Colonic mucosa (tissue), 4 donors: Measurements from ENCODE around the gene TMEM145. TPM values are rescaled to one million over a fixed set of nuclear protein-coding genes. Genes with fewer than 3 reads are reported as not detected.

ENCODE experiments used
- DNase-seq: peaks from one replicate; pipeline ENCODE4 v3.0.0-alpha.2; 2020
- H3K27ac ChIP-seq: fragments of 200-600 bp; one replicate; pipeline ENCODE4 v1.8.0; 2021
- H3K27me3 ChIP-seq: fragments of 200-600 bp; one replicate; pipeline ENCODE4 v1.8.0; 2021
- H3K36me3 ChIP-seq: fragments of 200-600 bp; one replicate; pipeline ENCODE4 v1.8.0; 2021
- H3K4me1 ChIP-seq: fragments of 200-600 bp; one replicate; pipeline ENCODE4 v1.8.0; 2021; ENCODE audit warnings: mild to moderate bottlenecking
- H3K4me3 ChIP-seq: fragments of 200-600 bp; one replicate; pipeline ENCODE4 v1.8.0; 2021
- H3K9ac ChIP-seq, 2 donors: one replicate each; pipeline ENCODE4 v1.7.0; 2013; ENCODE audit warnings: control low read depth in 2 of 2, low read depth in 2 of 2, low read length in 2 of 2
- H3K9me3 ChIP-seq: fragments of 200-600 bp; one replicate; pipeline ENCODE4 v1.8.0; 2021
- intact Hi-C: fragments of 100-400 bp; cut with DNase I; formaldehyde crosslinking; loops from one replicate; pipeline ENCODE4 v1.14.1; 2022
- total RNA-seq, 2 donors: library from RNA; stranded (reverse); fragmentation: NEBNext Ultra II Directional in 1 of 2; extraction: Animal tissue kit (Norgen Biotek cat#: 25700) in 1 of 2; gene quantifications; one replicate each; pipeline ENCODE4 v1.2.1, GENCODE V29; 2021
- TF ChIP-seq, protein P1 (sequence below): fragments of 200-600 bp; IDR thresholded peaks from one replicate; pipeline ENCODE4 v1.8.0; 2022; ENCODE audit warnings: antibody characterized with exemption, mild to moderate bottlenecking
- donor health status: healthy.
- donor health status: DM: no; HTN: no; CAD: no.
- donor health status: DM: no; HTN: no; CAD: no.

The TMEM145 gene
- total RNA-seq, 2 donors from 2014 or later = 0.24 to 0.94 TPM

GRCh38 chr19:42289556-42290041 lies 23.5 kb upstream of the TMEM145 start:
- no peaks in the 10 kb centered on the region for H3K27me3 ChIP-seq
- intact Hi-C loops = no loop called here
- no peak overlapping the region for H3K4me3 ChIP-seq
- H3K4me1 ChIP-seq = peaks cover 14% of the 10 kb centered on the region
- DNase-seq = no peak
- H3K36me3 ChIP-seq = peaks cover 14% of the 10 kb centered on the region
- no peak overlapping the region for H3K27ac ChIP-seq
- no peaks in the 10 kb centered on the region for H3K9me3 ChIP-seq
- TF ChIP-seq, protein P1, sequence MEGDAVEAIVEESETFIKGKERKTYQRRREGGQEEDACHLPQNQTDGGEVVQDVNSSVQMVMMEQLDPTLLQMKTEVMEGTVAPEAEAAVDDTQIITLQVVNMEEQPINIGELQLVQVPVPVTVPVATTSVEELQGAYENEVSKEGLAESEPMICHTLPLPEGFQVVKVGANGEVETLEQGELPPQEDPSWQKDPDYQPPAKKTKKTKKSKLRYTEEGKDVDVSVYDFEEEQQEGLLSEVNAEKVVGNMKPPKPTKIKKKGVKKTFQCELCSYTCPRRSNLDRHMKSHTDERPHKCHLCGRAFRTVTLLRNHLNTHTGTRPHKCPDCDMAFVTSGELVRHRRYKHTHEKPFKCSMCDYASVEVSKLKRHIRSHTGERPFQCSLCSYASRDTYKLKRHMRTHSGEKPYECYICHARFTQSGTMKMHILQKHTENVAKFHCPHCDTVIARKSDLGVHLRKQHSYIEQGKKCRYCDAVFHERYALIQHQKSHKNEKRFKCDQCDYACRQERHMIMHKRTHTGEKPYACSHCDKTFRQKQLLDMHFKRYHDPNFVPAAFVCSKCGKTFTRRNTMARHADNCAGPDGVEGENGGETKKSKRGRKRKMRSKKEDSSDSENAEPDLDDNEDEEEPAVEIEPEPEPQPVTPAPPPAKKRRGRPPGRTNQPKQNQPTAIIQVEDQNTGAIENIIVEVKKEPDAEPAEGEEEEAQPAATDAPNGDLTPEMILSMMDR = no peak
- H3K9ac ChIP-seq = no peak overlapping the region

GRCh38 chr19:42290136-42290522 lies 23.0 kb upstream of the TMEM145 start:
- no peak overlapping the region for H3K27ac ChIP-seq
- no peaks in the 10 kb centered on the region for H3K27me3 ChIP-seq
- H3K9me3 ChIP-seq = no peaks in the 10 kb centered on the region
- H3K4me1 ChIP-seq = peaks cover 8% of the 10 kb centered on the region
- intact Hi-C loops = no loop called here
- H3K9ac ChIP-seq = no peak overlapping the region
- no peak overlapping the region for H3K4me3 ChIP-seq
- TF ChIP-seq, protein P1 = no peak
- DNase-seq = no peak
- peaks cover 14% of the 10 kb centered on the region for H3K36me3 ChIP-seq

DNA sequence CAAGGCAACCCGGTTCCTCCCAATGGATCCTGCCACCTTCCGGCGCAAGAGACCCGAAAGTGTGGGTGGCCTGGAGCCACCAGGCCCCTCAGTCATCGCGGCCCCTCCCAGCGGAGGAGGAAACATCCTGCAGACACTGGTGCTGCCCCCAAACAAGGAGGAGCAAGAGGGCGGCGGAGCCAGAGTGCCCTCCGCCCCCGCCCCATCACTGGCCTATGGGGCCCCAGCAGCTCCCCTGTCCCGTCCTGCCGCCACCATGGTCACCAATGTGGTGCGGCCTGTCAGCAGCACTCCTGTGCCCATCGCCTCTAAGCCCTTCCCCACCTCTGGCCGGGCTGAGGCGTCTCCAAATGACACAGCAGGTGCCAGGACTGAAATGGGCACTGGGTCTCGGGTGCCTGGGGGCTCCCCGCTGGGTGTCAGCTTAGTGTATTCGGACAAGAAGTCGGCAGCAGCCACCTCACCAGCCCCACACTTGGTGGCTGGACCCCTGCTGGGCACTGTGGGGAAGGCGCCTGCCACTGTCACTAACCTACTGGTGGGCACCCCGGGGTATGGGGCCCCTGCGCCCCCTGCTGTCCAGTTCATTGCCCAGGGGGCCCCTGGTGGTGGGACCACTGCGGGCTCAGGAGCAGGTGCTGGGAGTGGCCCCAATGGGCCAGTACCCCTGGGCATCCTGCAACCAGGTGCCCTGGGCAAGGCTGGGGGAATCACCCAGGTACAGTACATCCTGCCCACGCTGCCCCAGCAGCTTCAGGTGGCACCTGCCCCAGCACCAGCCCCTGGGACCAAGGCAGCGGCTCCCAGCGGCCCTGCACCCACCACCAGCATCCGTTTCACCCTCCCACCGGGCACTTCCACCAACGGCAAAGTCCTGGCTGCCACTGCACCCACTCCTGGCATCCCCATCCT lies 22.3 kb upstream of the TMEM145 start:
- TF ChIP-seq, protein P1 = peak; percentile 39
- peaks cover 2% of the 10 kb centered on the region for H3K4me1 ChIP-seq
- peaks cover 14% of the 10 kb centered on the region for H3K36me3 ChIP-seq
- H3K9ac ChIP-seq = no peak overlapping the region
- no peak overlapping the region for H3K4me3 ChIP-seq
- H3K27me3 ChIP-seq = no peaks in the 10 kb centered on the region
- no peak for DNase-seq
- intact Hi-C loops = no loop called here
- no peaks in the 10 kb centered on the region for H3K9me3 ChIP-seq
- no peak overlapping the region for H3K27ac ChIP-seq

- intact Hi-C loops = no loop called here
- no peak overlapping the region for H3K27ac ChIP-seq
Observed at GRCh38 chr19:42291435-42291810, 21.7 kb upstream of the TMEM145 start.

GRCh38 chr19:42292042-42292960 lies 20.8 kb upstream of the TMEM145 start:
- DNase-seq = peak; percentile 66
- no peaks in the 10 kb centered on the region for H3K4me1 ChIP-seq

More at GRCh38 chr19:42291435-42291810, 21.7 kb upstream of the TMEM145 start:
- peak overlapping the region in 1 of 2 donors; percentile 15 for H3K9ac ChIP-seq
- H3K36me3 ChIP-seq = peaks cover 14% of the 10 kb centered on the region
- DNase-seq = peak; percentile 78
- H3K4me1 ChIP-seq = no peaks in the 10 kb centered on the region
- H3K9me3 ChIP-seq = no peaks in the 10 kb centered on the region
- no peaks in the 10 kb centered on the region for H3K27me3 ChIP-seq
- no peak overlapping the region for H3K4me3 ChIP-seq
- TF ChIP-seq, protein P1 = no peak

More at GRCh38 chr19:42292042-42292960, 20.8 kb upstream of the TMEM145 start:
- Histone ChIP-seq H3K4me3 (no peak overlapping the region), H3K9ac (peak overlapping the region; percentile 15 to 16), H3K36me3 (peaks cover 14% of the 10 kb centered on the region), H3K27me3 (no peaks in the 10 kb centered on the region), H3K27ac (no peak overlapping the region), H3K9me3 (no peaks in the 10 kb centered on the region)
- TF ChIP-seq, protein P1 = no peak
- intact Hi-C loops = no loop called here
